GM04504 (cell line): Measurements from ENCODE around the gene ALX4.

ENCODE experiments used
- DNase-seq: peaks from one replicate; pipeline ENCODE4 v3.0.0-alpha.2; 2012; ENCODE audit warnings: low read depth

ALX4 gene

DNA sequence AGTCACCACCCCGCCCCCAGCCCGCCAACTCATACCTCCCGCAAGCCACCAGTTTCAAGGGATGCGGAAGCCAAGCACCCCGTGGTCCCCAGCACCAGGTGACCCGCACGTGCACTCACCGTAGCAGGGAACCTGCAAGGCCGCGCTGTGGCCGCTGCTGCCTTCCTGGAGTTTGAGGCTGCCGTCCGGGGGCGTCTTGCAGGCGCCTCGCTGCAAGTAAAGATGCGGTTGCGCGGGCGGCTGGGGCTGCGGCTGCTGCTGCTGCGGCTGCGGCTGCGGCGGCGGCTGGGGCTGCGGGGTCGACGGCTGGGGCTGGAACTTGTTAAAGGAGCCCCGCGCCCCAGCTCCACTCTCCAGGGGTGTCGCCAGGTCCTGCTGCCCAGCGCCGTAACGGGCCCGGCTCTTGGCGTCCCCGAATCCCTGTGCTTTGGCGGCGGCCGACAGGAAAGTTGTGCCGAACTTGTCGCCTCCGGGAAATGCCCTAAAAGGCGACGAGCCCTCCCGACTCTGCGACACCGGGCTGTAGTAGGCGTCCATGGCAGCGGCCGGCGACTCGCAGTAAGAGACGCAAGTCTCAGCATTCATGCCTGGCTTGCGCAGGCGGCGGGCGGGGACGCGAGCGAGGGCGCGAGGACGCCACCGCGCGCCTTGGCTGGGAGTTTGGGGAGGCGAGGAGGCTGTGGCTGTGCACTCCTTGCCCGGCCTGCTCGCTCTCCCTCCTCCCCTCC lies at the start of gene ALX4:
Gene ALX4, minus strand, starts transcription at position 662 of the 728 bp plus-strand sequence. Its CDS starts 77 bp downstream, at position 585.
- no peak for DNase-seq

DNA sequence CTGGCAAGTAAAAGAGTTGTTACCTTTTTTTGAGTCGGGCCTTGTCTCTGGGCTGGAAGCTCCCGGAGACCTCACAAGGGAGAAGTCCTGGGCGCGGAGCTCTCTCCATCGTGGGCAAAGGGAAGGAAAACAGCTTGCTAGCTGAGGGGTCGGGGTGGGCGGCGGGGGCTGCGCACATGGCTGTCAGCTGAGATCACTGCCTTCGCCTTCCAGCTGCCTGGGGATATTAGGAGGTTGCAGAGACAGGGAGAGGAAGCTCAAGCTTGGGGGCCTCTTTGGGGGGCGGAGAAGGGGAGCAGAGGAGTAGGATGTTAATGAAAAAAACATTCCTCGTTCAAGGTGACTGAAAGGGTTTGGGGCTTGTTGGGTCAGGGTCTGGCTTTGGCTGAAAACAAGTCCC lies 49.2 kb upstream of the ALX4 start:
- DNase-seq = no peak

DNA sequence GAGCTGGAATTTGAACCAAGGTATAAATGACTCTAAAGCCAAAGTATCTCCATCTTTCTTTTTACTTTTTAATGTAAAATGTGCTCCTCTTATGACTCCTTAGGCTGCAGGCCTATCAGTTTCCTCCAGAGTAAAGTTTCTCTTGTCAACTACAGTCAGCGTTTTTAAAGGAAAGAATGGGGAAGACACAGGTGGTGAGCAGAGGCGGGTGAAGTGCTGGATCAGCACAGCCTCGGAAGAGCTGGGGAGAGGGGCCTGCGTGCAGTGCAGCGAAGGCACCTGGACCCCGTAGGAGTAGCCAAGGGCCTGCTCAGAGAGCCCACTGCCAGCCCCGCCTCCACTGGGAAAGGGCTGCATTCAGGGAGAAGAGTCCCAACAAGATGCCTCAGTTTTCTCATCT lies 48.8 kb upstream of the ALX4 start:
- no peak for DNase-seq

GRCh38 chr11:44357711-44358110 lies 47.8 kb upstream of the ALX4 start:
- no peak for DNase-seq

GRCh38 chr11:44356351-44356750 lies 46.4 kb upstream of the ALX4 start:
- no peak for DNase-seq

DNA sequence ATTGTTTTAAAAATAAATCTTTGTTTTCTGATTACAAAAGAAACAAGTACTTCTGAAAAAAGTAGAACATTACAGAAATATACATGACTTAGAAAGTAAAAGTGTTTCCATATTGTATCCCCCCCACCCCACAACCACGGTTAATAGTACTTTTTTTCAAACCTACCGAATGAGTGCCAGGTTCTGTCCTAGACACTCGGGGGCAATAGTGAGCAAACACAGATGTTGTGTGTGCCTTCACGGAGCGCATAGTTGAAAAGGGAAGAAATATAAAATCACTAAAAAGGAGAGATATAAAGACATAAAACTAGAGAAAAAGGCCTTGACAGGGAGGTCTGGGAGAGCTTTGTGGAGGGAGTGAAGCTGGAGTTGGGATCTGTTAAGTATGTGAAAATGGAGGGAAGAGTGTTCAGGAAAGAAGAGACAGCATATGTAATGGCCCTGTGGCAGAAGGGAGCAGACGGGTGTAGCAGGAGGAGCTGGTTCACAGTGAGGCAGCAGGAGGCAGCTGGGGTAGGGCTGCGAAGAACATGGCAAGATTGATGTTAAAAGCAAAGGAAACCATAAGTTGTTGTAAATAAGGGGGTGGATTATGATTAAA lies 42.1 kb upstream of the ALX4 start:
- DNase-seq = no peak

DNA sequence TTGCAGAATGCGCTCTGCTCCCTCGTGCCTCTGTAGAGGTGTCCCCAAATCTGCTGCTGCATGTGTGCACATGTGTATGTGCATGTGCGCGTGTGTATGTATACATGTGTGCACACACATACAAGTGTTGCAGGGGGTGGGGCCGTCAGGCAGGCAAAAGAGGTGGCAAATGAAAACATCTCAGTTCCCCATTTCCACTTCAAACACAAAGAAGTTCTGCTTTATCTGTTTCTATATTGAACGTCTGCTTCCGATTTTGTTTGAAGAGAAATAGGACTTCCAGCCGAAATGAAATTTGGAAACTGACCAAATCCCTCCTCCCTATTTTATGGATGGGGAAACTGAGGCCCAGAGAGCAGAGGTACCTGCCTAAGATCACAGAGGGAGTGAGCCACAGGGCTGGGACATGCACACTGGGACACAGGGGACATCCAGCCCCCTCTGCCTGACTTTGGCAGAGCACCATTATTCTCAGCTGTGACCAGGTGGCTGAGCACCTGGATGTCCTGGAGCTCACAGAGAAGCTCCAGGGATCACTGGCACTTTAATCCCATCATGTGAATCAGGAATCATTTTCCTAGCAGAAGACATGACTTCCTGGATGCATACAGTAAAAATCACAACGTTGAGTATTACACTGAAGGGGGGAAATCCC lies 41.2 kb upstream of the ALX4 start:
- no peak for DNase-seq

- no peak for DNase-seq
Measured at GRCh38 chr11:44349328-44349727, 39.4 kb upstream of the ALX4 start.

GRCh38 chr11:44348721-44349120 lies 38.8 kb upstream of the ALX4 start:
- no peak for DNase-seq

DNA sequence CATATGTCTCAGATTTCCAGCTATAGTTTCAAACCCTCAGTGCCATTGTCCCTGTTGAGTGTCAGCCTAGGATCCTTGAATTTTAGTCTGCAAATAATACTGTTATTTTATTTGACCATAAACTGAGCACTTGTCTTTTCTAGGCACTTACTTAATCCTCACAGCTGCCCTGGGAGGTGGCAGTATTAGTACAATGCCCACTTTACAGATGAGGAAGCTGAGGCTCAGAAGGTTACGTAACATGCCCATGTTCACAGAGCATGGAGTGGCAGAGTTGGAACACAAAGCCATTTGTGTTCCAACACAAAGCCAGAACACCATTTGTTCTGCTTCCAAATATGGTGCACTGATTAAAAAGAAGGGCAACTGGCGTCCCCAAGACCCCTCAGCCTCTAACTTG lies 38.2 kb upstream of the ALX4 start:
- no peak for DNase-seq

- DNase-seq = no peak
Measured at GRCh38 chr11:44347538-44347937, 37.6 kb upstream of the ALX4 start.

- no peak for DNase-seq
Measured at GRCh38 chr11:44346983-44347382, 37.0 kb upstream of the ALX4 start.

DNA sequence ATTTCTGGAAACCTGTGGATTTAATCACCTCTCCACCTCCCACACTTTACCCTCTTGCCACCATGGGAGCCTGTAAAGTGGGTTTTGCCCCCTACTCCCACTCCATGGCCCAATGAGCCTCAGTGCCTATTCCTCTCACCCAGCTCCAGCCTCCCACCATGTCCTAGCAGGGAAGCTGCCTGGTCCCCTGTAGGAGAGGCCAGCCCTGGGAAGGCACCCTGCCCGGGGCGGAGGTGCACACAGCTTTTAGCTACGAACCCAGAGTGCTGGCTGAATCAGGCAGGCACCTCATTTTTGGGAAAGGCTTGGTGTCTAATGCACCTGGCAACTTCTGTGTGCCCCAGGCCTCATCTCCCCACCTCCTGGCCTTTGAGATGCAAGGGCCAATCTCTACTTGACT lies 35.8 kb upstream of the ALX4 start:
- DNase-seq = no peak

DNA sequence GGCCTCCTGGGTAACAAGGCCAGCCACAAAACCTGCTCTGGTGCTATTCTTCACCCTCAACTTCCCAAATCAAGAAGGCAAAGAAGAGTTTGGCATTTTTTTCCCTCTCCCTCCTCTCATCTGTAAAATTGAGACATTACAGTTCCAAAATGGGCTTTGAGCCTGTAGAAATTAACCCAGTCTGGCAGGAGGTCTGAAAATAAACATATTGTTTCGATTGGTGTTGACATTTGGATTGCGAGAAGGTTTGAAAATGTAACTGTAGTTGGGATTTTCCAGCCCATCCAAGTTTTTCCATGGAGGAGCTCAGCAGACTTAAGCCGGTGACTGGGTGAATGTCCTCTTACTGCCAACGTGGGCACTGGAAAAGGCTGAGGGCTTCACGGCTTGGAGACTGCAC lies 35.0 kb upstream of the ALX4 start:
- DNase-seq = no peak

GRCh38 chr11:44344423-44344820 lies 34.5 kb upstream of the ALX4 start:
- DNase-seq = no peak

- DNase-seq = no peak
Measured at GRCh38 chr11:44343778-44344422, 34.0 kb upstream of the ALX4 start.

- no peak for DNase-seq
Measured at GRCh38 chr11:44342616-44343015, 32.7 kb upstream of the ALX4 start.

- no peak for DNase-seq
Measured at GRCh38 chr11:44340656-44341055, 30.7 kb upstream of the ALX4 start.

GRCh38 chr11:44339530-44339883 lies 29.6 kb upstream of the ALX4 start:
- DNase-seq = no peak

DNA sequence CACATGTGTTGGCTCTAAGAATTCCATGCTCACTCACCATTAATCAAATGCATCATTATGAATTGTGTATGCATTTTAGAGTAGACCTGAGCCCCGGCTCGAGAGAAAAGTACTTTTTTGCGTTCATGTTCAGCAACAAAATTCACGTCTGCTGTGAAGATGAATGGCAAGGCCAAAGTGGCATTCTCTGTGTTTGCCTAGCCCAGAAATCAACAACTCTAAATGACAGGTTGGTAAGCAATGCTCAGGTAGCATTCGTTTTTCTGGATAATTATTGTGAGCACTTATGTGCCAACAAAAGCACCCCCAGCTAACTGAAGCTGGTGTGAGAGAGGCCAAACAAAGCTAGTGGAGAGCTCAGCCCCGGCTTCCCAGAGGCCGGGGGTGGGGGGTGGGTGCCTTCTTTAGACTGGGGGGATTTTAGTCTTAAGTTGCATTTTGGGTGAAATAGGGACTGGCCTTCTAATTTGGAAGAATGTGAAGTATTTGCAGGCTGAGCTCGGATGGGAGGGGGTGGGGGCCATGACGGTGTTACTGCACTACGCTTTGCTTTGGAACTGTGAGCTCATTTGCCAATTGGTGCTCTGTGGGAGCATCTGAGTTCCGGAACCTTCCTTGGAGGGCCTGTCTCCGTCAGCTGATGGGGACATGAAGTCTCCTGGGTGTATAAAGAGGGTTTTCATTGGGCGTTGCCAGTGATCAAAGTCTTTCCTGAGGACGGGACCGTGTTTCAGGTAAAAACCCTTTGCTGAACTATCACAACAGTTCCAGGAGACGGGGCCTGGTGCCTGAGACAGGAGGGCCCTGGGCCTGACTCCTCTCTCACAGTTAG lies 29.0 kb upstream of the ALX4 start:
- no peak for DNase-seq

- DNase-seq = no peak
Measured at GRCh38 chr11:44338026-44338425, 28.1 kb upstream of the ALX4 start.

- no peak for DNase-seq
Measured at GRCh38 chr11:44335919-44336318, 26.0 kb upstream of the ALX4 start.
